ENCODE data around the gene ESRRA. TPM values are rescaled to one million over a fixed set of nuclear protein-coding genes. Genes with fewer than 3 reads are reported as not detected.
A peak's percentile ranks its signal among the peaks of the same experiment; 100 is the strongest.

The ESRRA gene
- total RNA-seq, 1 experiment from 2014 or later, result 111 TPM

DNA sequence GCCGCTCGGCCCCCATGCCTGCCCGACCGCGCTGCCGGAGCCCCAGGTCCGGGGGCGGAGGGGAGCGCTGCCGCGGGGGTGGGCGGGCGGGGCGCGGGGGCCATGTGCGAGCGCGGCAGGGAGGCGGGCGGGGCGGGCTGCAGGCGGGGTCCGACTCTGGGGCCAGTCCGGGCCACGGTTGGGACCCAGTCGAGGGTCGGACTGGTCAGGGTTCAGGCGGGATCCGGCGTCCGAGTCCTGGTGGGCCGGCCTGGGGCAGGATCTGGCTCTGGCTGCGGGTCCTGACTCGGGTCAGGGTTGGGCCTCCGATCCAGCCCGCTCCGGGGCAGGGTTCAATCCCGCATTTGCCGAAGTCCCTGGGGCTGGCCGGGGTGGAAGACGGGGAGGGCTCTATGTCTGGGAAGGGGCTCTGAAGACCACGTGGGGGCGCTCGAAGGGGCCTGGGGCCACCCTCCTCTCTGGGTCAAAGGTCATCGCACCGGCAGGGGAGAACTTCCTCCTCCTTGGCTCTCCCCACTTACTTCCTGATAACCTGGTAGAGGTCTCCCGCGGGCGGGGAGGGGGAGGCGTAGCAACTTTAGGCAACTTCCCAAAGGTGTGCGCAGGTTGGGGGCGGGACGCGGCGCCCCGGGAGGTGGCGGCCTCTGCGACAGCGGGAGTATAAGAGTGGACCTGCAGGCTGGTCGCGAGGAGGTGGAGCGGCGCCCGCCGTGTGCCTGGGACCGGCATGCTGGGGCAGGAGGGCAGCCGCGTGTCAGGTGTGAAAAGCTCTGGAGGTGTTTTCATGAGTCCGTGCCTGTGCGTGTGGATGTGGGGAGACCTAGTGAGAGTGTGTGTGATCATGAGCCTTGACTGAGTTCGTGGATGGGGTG, 603 bp downstream of the ESRRA start:
- peaks cover 39% of the 10 kb centered on the region for H3K79me2 ChIP-seq (ENCODE audit: low read length)
- DNase-seq, result peak; percentile 73
- no peaks in the 10 kb centered on the region for H3K9me2 ChIP-seq (replicated peaks; ENCODE audit: low read length)
- peak overlapping the region; percentile 74 for H3K27ac ChIP-seq (ENCODE audit: low read length)
- H3K36me3 ChIP-seq (ENCODE audit: low read depth, low read length), result no peaks in the 10 kb centered on the region
- H3K9ac ChIP-seq (ENCODE audit: low read length), result peak overlapping the region; percentile 88
- H3K9me3 ChIP-seq (ENCODE audit: low read length), result no peaks in the 10 kb centered on the region
- intact Hi-C loops (cut with micrococcal nuclease), result loop anchor here (1.0 to 2.0 kb wide), 6 partner anchors 11 to 120 kb away; partner anchors contain the start of genes FKBP2, STIP1 and TRMT112
- H3K4me2 ChIP-seq (ENCODE audit: low read length), result peak overlapping the region; percentile 91
- peak overlapping the region; percentile 81 for H3K4me3 ChIP-seq (ENCODE audit: low read length)
- no peaks in the 10 kb centered on the region for H3F3A ChIP-seq (ENCODE audit: low read length, unreplicated experiment)
- POLR2A ChIA-PET (ENCODE audit: unreplicated experiment), result interaction anchor here (1.6 kb wide), 1 partner anchor 12 kb away, joined by 27 read pairs; the partner anchor contains the start of genes PRDX5 and TRMT112
- BruUV-seq (replicated peaks), result no TSS peak
- peak overlapping the region; percentile 66 for H2AFZ ChIP-seq (ENCODE audit: low read length)
- peaks cover 20% of the 10 kb centered on the region for H3K4me1 ChIP-seq (ENCODE audit: insufficient read depth, low read length)
- TF ChIP-seq, protein P1, sequence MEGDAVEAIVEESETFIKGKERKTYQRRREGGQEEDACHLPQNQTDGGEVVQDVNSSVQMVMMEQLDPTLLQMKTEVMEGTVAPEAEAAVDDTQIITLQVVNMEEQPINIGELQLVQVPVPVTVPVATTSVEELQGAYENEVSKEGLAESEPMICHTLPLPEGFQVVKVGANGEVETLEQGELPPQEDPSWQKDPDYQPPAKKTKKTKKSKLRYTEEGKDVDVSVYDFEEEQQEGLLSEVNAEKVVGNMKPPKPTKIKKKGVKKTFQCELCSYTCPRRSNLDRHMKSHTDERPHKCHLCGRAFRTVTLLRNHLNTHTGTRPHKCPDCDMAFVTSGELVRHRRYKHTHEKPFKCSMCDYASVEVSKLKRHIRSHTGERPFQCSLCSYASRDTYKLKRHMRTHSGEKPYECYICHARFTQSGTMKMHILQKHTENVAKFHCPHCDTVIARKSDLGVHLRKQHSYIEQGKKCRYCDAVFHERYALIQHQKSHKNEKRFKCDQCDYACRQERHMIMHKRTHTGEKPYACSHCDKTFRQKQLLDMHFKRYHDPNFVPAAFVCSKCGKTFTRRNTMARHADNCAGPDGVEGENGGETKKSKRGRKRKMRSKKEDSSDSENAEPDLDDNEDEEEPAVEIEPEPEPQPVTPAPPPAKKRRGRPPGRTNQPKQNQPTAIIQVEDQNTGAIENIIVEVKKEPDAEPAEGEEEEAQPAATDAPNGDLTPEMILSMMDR (conservative IDR thresholded peaks at IDR 0.05; ENCODE audit: low read depth, low read length), result peak; percentile 63
- TF ChIP-seq EZH2phosphoT487 (IDR thresholded peaks at IDR 0.05; ENCODE audit: borderline replicate concordance, low read length), result no peak
- no peaks in the 10 kb centered on the region for H4K20me1 ChIP-seq (ENCODE audit: low read length)
- CTCF ChIA-PET, result interaction anchor here (0.6 to 2.0 kb wide), 2 partner anchors 49 to 92 kb away, joined by 6 to 20 read pairs; no protein-coding TSS in a partner anchor
- peak; percentile 10 for ATAC-seq
- no peaks in the 10 kb centered on the region for H3K27me3 ChIP-seq (ENCODE audit: low read length)

DNA sequence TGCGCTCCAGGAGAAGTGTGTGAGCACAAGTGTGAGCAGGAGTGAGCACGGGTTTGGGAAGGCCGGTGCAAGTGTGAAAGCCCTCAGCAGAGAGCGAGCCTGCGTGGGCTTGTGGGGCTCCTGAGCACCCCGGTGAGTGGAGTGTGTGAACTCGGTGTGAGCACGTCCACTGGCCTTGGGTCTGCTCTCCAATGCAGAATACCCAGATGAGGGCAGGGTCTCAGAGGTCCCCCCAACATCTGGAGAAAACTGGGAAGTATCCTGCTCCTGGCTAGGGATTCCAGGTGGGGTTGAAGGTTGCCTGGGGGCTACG, 1.2 kb downstream of the ESRRA start:
- Histone ChIP-seq H3K4me2 (ENCODE audit: low read length) (peak overlapping the region; percentile 91), H3K79me2 (ENCODE audit: low read length) (peaks cover 43% of the 10 kb centered on the region), H3F3A (ENCODE audit: low read length, unreplicated experiment) (no peaks in the 10 kb centered on the region), H3K9ac (ENCODE audit: low read length) (peak overlapping the region; percentile 88), H2AFZ (ENCODE audit: low read length) (peak overlapping the region; percentile 66), H3K9me2 (replicated peaks; ENCODE audit: low read length) (no peaks in the 10 kb centered on the region), H3K36me3 (ENCODE audit: low read depth, low read length) (no peaks in the 10 kb centered on the region), H3K9me3 (ENCODE audit: low read length) (no peaks in the 10 kb centered on the region), H3K27ac (ENCODE audit: low read length) (peak overlapping the region; percentile 74), H3K27me3 (ENCODE audit: low read length) (no peaks in the 10 kb centered on the region), H3K4me1 (ENCODE audit: insufficient read depth, low read length) (peaks cover 20% of the 10 kb centered on the region), H4K20me1 (ENCODE audit: low read length) (no peaks in the 10 kb centered on the region), H3K4me3 (ENCODE audit: low read length) (peak overlapping the region; percentile 81)
- intact Hi-C loops (cut with micrococcal nuclease), result no loop called here
- BruUV-seq (replicated peaks), result TSS peak; percentile 57
- TF ChIP-seq, protein P1 (conservative IDR thresholded peaks at IDR 0.05; ENCODE audit: low read depth, low read length), result no peak
- TF ChIP-seq EZH2phosphoT487 (IDR thresholded peaks at IDR 0.05; ENCODE audit: borderline replicate concordance, low read length) (no peak), EZH2 (IDR thresholded peaks at IDR 0.05; ENCODE audit: low read length, unreplicated experiment) (no peak)
- CTCF ChIA-PET, result no interaction called here
- DNase-seq (no peak), ATAC-seq (no peak)
- POLR2A ChIA-PET (ENCODE audit: unreplicated experiment), result no interaction called here
